Spleen (tissue), 7 donors: ENCODE data around the gene STEAP3.

Experiments
- CTCF ChIP-seq, 11 experiments: fragments of 200-600 bp in 7 of 11; fragments of 450-650 bp in 4 of 11; sonication (generic) in 4 of 11; IDR thresholded peaks in 8 of 11; conservative IDR thresholded peaks in 3 of 11; 1 replicate in 7 of 11; 2 replicates in 4 of 11; pipeline versions ENCODE4 v1.4.0 to v1.8.0; 2016 to 2021; ENCODE audit warnings: antibody characterized with exemption in 11 of 11, inconsistent platforms in 4 of 11, mild to moderate bottlenecking in 1 of 11
- POLR2A ChIP-seq, 3 donors: fragments of 450-650 bp; IDR thresholded peaks; one replicate each; pipeline ENCODE4 v1.5.1; 2017; ENCODE audit warnings: antibody characterized with exemption in 3 of 3, mild to moderate bottlenecking in 1 of 3
- donor health status: DM: no; HTN: no; CAD: no; lungs with moderate emphysema.
- donor health status: DM: no; HTN: no; CAD: no.
- donor health status: DM: no; HTN: no; CAD: no.

- TF ChIP-seq CTCF (IDR thresholded peaks at IDR 0.05 in 8 of 11, conservative IDR thresholded peaks at IDR 0.05 in 3 of 11), result no peak
- TF ChIP-seq POLR2A (IDR thresholded peaks at IDR 0.05), result no peak
Measured at GRCh38 chr2:119257198-119257597, 33.6 kb downstream of the STEAP3 start.
